Esophagus muscularis mucosa (tissue), 4 donors: ENCODE data around the gene CHDH. TPM values are rescaled to one million over a fixed set of nuclear protein-coding genes. Genes with fewer than 3 reads are reported as not detected.

Source experiments
- DNase-seq: peaks from one replicate; pipeline ENCODE4 v3.0.0-alpha.2; 2017; ENCODE audit errors: extremely low spot score
- H3K27ac ChIP-seq, 4 donors: fragments of 200-600 bp; sonication (generic); replicated peaks in 1 of 4; 1 replicate in 3 of 4; 2 replicates in 1 of 4; pipeline ENCODE4 v1.5.1; 2016 to 2019; ENCODE audit warnings: mild to moderate bottlenecking in 1 of 4
- H3K27me3 ChIP-seq, 4 donors: fragments of 200-600 bp; sonication (generic); one replicate each; pipeline versions ENCODE4 v1.5.1 to v1.6.0; 2016 to 2019
- H3K36me3 ChIP-seq, 4 donors: fragments of 200-600 bp; sonication (generic); one replicate each; pipeline ENCODE4 v1.5.1; 2016 to 2019
- H3K4me1 ChIP-seq, 4 donors: fragments of 200-600 bp; sonication (generic); one replicate each; pipeline ENCODE4 v1.5.1; 2016 to 2019
- H3K4me3 ChIP-seq, 4 donors: fragments of 200-600 bp; sonication (generic); 1 replicate in 2 of 4; 2 replicates in 2 of 4; pipeline ENCODE4 v1.5.1; 2016 to 2019; ENCODE audit warnings: mild to moderate bottlenecking in 4 of 4, moderate library complexity in 1 of 4
- H3K9me3 ChIP-seq, 4 donors: fragments of 200-600 bp; sonication (generic); 1 replicate in 3 of 4; 2 replicates in 1 of 4; pipeline ENCODE4 v1.5.1; 2016 to 2019
- CTCF ChIP-seq, 3 experiments: fragments of 200-600 bp in 2 of 3; fragments of 450-650 bp in 1 of 3; sonication (generic) in 2 of 3; IDR thresholded peaks; one replicate each; pipeline ENCODE4 v1.5.1; 2017 to 2019; ENCODE audit warnings: antibody characterized with exemption in 3 of 3, mild to moderate bottlenecking in 2 of 3, moderate library complexity in 1 of 3
- EP300 ChIP-seq: sonication (generic); formaldehyde crosslinking; IDR thresholded peaks from one replicate; pipeline ENCODE4 v1.6.1; 2017; ENCODE audit warnings: antibody characterized with exemption
- POLR2A ChIP-seq: fragments of 450-650 bp; IDR thresholded peaks from one replicate; pipeline ENCODE4 v1.6.1; 2017; ENCODE audit warnings: antibody characterized with exemption, moderate library complexity, mild to moderate bottlenecking, low read depth
- POLR2AphosphoS5 ChIP-seq, 2 donors: sonication (generic); formaldehyde crosslinking; IDR thresholded peaks; one replicate each; pipeline ENCODE4 v1.6.1; 2017; ENCODE audit warnings: antibody characterized with exemption in 2 of 2
- WGBS: methylation state at CpG from one replicate; pipeline ENCODE4 v1.1.5; 2018; 5-methylcytosine and 5-hydroxymethylcytosine counted together
- intact Hi-C: fragments of 100-400 bp; cut with DNase I; formaldehyde crosslinking; loops from one replicate; pipeline ENCODE4 v1.15.1; 2023
- total RNA-seq, 4 donors: library from RNA; depleted of rRNA; stranded (reverse); fragments of >200 nt; gene quantifications; one replicate each; pipeline versions ENCODE4 v1.1.0 to v1.2.1, GENCODE V29; 2016

CHDH gene
- total RNA-seq, 4 donors from 2014 or later, result 0.42 to 3.2 (median 1.7) TPM

- H3K9me3 ChIP-seq, result no peaks in the 10 kb centered on the region
- H3K4me1 ChIP-seq, result no peaks in the 10 kb centered on the region
- peaks cover 0 to 5% (median 0%) of the 10 kb centered on the region in 4 donors for H3K27me3 ChIP-seq
- no peak overlapping the region for H3K27ac ChIP-seq
- TF ChIP-seq POLR2A (no peak), POLR2AphosphoS5 (IDR thresholded peaks at IDR 0.05) (no peak), CTCF (IDR thresholded peaks at IDR 0.05) (no peak), EP300 (no peak)
- 59% methylated on average over 12 of the region's 12 CpGs for WGBS
- no peak for DNase-seq
- intact Hi-C loops, result no loop called here
- H3K36me3 ChIP-seq, result no peaks in the 10 kb centered on the region
- no peak overlapping the region for H3K4me3 ChIP-seq
Observed at GRCh38 chr3:53795789-53796560, 50.2 kb downstream of the CHDH start.

- H3K4me3 ChIP-seq, result no peak overlapping the region
- no peak overlapping the region for H3K27ac ChIP-seq
- H3K36me3 ChIP-seq, result no peaks in the 10 kb centered on the region
- intact Hi-C loops, result no loop called here
- no peaks in the 10 kb centered on the region for H3K9me3 ChIP-seq
- no peak for DNase-seq
- TF ChIP-seq CTCF (IDR thresholded peaks at IDR 0.05) (no peak), POLR2AphosphoS5 (IDR thresholded peaks at IDR 0.05) (no peak), EP300 (no peak), POLR2A (no peak)
- no peaks in the 10 kb centered on the region for H3K4me1 ChIP-seq
- WGBS, result 83% methylated on average over 3 of the region's 3 CpGs
- peaks cover 0 to 5% (median 0%) of the 10 kb centered on the region in 4 donors for H3K27me3 ChIP-seq
Observed at GRCh38 chr3:53795176-53795575, 51.0 kb downstream of the CHDH start.

- TF ChIP-seq POLR2A (no peak), CTCF (IDR thresholded peaks at IDR 0.05) (no peak), EP300 (no peak), POLR2AphosphoS5 (IDR thresholded peaks at IDR 0.05) (no peak)
- no peak overlapping the region for H3K4me3 ChIP-seq
- no peak for DNase-seq
- no peaks in the 10 kb centered on the region for H3K9me3 ChIP-seq
- no peaks in the 10 kb centered on the region for H3K36me3 ChIP-seq
- no peak overlapping the region for H3K27ac ChIP-seq
- WGBS, result 67% methylated on average over 3 of the region's 3 CpGs
- no peaks in the 10 kb centered on the region for H3K4me1 ChIP-seq
- intact Hi-C loops, result no loop called here
- H3K27me3 ChIP-seq, result peaks cover 0 to 5% (median 0%) of the 10 kb centered on the region in 4 donors
Observed at GRCh38 chr3:53794597-53794996, 51.6 kb downstream of the CHDH start.

- no peak overlapping the region for H3K4me3 ChIP-seq
- no peaks in the 10 kb centered on the region for H3K36me3 ChIP-seq
- WGBS, result 100% methylated on average over 1 of the region's 3 CpGs
- TF ChIP-seq POLR2AphosphoS5 (IDR thresholded peaks at IDR 0.05) (no peak), EP300 (no peak), CTCF (IDR thresholded peaks at IDR 0.05) (no peak), POLR2A (no peak)
- H3K4me1 ChIP-seq, result no peaks in the 10 kb centered on the region
- DNase-seq, result no peak
- no peak overlapping the region for H3K27ac ChIP-seq
- peaks cover 0 to 7% (median 3%) of the 10 kb centered on the region in 4 donors for H3K27me3 ChIP-seq
- H3K9me3 ChIP-seq, result no peaks in the 10 kb centered on the region
- intact Hi-C loops, result no loop called here
Observed at GRCh38 chr3:53792866-53793265, 53.4 kb downstream of the CHDH start.

GRCh38 chr3:53791317-53791716, 54.9 kb downstream of the CHDH start:
- no peak for TF ChIP-seq POLR2AphosphoS5 (IDR thresholded peaks at IDR 0.05)
- TF ChIP-seq POLR2A, result no peak
- TF ChIP-seq EP300, result no peak
- no peak for TF ChIP-seq CTCF (IDR thresholded peaks at IDR 0.05)
- DNase-seq, result no peak
- WGBS, result 92% methylated on average over 7 of the region's 7 CpGs

More at GRCh38 chr3:53791317-53791716, 54.9 kb downstream of the CHDH start:
- intact Hi-C loops, result no loop called here
- Histone ChIP-seq H3K27ac (no peak overlapping the region), H3K9me3 (no peaks in the 10 kb centered on the region), H3K4me3 (no peak overlapping the region), H3K27me3 (peaks cover 0 to 7% (median 3%) of the 10 kb centered on the region in 4 donors), H3K36me3 (no peaks in the 10 kb centered on the region), H3K4me1 (no peaks in the 10 kb centered on the region)
